ENCODE data around the gene BDH1. TPM values are rescaled to one million over a fixed set of nuclear protein-coding genes. Genes with fewer than 3 reads are reported as not detected.
"Not testable (repeated sequence)": the region's sequence is repeated elsewhere in the genome, so short reads cannot be mapped to it uniquely, and the experiment has no call there.

Gene BDH1
- total RNA-seq, 4 donors from 2014 or later = 44.4 to 60.6 (median 52.2) TPM

DNA sequence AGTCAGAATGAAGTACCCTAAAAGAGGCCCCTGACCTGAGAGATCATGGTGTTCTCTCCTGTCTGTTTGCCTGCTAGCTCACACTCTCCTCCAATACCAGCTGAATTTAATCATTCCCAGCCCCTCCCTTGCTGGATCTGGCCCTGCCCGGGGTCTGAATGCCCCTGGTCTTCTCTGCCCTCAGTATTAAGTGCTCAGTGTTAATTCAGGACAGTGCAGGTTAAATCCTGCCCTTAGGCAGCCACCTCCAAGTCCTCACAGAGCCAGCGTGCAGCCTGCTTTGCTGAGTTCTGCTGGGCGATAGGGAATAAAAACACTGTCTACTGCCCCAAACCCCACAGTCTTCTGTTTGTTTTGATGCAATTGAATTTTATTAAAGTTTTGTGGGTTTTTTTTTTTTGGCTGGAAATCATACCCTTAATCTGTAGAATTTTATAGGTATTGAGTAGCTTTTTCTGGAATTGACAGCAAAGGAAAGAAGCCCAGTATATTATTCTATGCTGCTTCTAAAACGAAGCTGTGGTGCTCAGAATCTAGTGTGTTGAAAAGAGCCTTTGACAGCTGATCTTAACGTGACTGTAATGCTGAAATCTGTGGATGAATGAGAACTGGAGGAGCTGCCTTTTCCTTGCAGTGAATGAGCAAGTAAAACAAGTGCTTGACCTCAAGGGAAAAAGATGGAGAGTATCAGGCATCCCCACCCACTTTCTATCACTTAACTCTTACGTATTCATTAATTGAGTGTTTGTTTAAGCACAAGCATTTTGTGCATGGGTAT lies 12.3 kb upstream of the BDH1 start:
- H3K36me3 ChIP-seq = no peaks in the 10 kb centered on the region
- peaks cover 0 to 16% (median 0%) of the 10 kb centered on the region in 3 donors for H3K9me3 ChIP-seq
- DNase-seq = no peak
- no peak overlapping the region for H3K27ac ChIP-seq
- peaks cover 0 to 29% (median 0%) of the 10 kb centered on the region in 4 donors for H3K27me3 ChIP-seq
- no peak overlapping the region for H3K4me3 ChIP-seq
- WGBS, 2 donors = 30 to 32% methylated on average over 6 of the region's 6 CpGs
- no peak for TF ChIP-seq POLR2A (IDR thresholded peaks at IDR 0.05)
- intact Hi-C loops (cut with DNase I) = no loop called here
- H3K4me1 ChIP-seq = no peaks in the 10 kb centered on the region

DNA sequence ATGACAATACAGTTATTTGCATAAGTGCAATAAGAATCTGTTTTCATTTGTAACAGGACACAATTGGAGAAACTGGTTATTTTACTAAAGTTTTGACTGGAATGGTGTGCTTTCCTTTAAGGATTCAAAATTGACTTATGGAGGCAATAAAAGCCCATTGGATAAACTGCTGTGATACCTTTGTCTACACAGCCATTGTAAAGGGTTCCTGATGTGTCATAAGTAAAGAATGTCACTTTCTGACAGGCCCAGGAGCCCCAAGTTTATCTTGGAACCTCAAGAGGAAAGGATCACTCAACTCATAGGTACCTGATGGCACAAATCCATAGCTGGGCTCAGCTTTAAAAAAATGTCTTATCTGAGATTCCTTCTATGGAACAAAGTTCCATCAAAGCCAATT lies 10.4 kb upstream of the BDH1 start:
- H3K4me3 ChIP-seq; H3K4me1 ChIP-seq; H3K36me3 ChIP-seq; DNase-seq; intact Hi-C loops (cut with DNase I); H3K27ac ChIP-seq: not testable (repeated sequence)
- Histone ChIP-seq H3K9me3 (peaks cover 0 to 16% (median 0%) of the 10 kb centered on the region in 3 donors), H3K27me3 (peaks cover 0 to 31% (median 0%) of the 10 kb centered on the region in 4 donors)

DNA sequence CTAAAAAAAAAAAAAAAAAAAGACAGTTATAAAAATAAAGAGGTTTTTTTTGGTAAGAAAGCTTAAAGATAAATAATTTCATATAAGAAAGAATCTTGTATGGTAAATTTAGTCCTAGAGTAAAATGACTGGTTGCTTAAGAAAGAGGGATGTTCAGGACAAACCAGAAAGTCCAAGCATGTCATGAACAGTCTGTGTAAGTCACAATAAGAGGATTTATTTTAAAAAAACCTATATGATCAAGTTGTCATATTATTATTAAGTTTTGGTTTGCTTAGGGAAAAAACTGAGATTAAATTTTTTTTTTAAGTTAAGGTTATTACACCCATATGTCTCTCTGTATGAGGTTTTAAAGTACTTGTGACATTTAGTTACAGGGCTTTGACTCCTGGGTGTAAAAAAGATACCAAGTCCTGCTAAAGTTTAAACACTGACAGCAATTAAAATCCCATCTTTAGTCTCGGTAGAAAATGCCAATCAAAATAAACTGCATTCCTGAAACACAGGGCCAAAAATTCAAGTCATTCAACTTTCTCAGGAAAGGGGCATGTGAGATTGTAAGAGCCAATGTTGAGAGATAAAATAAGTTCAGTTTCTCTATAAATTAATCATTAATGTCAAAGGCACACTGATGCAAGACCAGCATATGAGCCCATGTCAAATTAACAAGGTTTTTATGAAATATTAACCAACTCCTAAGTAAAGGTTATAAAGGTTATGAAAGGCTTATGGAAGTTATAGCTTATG lies 8.5 kb upstream of the BDH1 start:
- intact Hi-C loops (cut with DNase I) = no loop called here
- no peak for TF ChIP-seq POLR2A (IDR thresholded peaks at IDR 0.05)
- TF ChIP-seq, protein P1, sequence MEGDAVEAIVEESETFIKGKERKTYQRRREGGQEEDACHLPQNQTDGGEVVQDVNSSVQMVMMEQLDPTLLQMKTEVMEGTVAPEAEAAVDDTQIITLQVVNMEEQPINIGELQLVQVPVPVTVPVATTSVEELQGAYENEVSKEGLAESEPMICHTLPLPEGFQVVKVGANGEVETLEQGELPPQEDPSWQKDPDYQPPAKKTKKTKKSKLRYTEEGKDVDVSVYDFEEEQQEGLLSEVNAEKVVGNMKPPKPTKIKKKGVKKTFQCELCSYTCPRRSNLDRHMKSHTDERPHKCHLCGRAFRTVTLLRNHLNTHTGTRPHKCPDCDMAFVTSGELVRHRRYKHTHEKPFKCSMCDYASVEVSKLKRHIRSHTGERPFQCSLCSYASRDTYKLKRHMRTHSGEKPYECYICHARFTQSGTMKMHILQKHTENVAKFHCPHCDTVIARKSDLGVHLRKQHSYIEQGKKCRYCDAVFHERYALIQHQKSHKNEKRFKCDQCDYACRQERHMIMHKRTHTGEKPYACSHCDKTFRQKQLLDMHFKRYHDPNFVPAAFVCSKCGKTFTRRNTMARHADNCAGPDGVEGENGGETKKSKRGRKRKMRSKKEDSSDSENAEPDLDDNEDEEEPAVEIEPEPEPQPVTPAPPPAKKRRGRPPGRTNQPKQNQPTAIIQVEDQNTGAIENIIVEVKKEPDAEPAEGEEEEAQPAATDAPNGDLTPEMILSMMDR (IDR thresholded peaks at IDR 0.05) = no peak
- Histone ChIP-seq H3K27me3 (peaks cover 0 to 40% (median 0%) of the 10 kb centered on the region in 4 donors), H3K4me3 (no peak overlapping the region), H3K36me3 (no peaks in the 10 kb centered on the region), H3K27ac (no peak overlapping the region), H3K9me3 (peaks cover 0 to 16% (median 0%) of the 10 kb centered on the region in 3 donors), H3K4me1 (no peaks in the 10 kb centered on the region)
- WGBS, 2 donors = 50 to 63% methylated on average over 1 of the region's 1 CpG
- DNase-seq = no peak

DNA sequence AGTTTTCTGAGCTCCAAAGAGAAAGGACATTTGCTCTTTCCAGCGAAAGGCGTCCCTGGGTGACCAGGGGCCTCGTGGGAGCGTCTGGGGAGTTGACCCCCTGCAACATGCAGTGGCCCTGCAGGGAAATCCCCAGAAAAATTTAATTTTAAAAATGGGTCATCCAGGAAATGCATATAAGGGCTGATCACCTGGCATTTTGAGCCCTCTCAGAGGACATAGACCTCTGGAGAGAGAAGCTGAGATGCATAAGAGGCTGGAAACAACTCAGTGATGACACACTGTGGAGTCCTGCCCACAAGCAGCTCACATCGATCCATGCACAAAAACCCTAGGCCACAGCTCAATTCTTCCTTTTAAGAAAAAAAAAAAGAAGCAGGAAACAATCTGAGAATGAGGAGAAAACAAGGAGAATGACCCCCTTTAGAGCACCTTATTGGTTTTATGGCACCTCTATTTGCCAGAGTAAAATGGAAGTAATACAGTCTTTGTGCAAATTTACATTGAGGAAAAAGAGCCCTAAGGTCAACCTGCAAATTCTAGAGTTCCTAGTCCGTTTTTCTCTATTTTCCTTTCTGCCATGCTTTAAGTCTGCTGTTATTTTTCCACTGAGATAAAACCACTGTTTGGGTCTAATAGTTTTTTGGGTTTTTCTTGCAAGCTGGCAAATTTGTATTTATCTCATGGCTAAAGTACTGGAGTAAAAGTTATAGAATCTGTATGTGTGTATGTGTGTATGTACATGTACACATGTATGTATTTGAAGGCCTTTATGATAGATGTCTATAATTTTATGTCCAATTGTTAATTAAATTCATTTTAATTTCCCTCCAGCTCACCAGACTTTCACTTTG lies 6.9 kb upstream of the BDH1 start:
- Histone ChIP-seq H3K4me1 (no peaks in the 10 kb centered on the region), H3K9me3 (peaks cover 0 to 16% (median 0%) of the 10 kb centered on the region in 3 donors), H3K27me3 (peaks cover 0 to 42% (median 0%) of the 10 kb centered on the region in 4 donors), H3K4me3 (no peak overlapping the region), H3K36me3 (no peaks in the 10 kb centered on the region), H3K27ac (no peak overlapping the region)
- intact Hi-C loops (cut with DNase I) = no loop called here
- DNase-seq = no peak
- 73 to 78% methylated on average over 6 of the region's 6 CpGs for WGBS, 2 donors
- TF ChIP-seq, protein P1 (IDR thresholded peaks at IDR 0.05) = no peak
- no peak for TF ChIP-seq POLR2A (IDR thresholded peaks at IDR 0.05)

DNA sequence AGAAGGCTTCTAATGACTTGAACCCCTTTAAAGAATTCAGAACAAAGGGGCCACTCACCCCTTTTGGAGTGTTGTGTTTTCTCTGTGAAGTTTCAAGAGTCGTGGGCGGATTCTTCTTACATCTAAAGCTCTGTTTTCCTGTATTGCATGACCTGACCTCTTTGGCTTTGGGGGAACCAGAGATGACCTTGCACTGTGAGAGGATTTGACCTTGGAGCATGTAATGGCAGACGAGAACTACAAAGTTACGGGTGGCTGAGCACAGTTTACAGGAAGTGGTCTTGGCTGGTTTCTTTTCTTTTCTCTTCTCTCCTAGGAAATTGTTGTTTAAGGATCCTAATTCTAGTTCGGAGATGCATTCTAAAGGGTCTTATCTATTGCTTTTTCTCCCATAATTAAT lies 6.2 kb upstream of the BDH1 start:
- Histone ChIP-seq H3K4me1 (no peaks in the 10 kb centered on the region), H3K27ac (no peak overlapping the region), H3K9me3 (peaks cover 0 to 16% (median 0%) of the 10 kb centered on the region in 3 donors), H3K4me3 (no peak overlapping the region), H3K27me3 (peaks cover 0 to 40% (median 0%) of the 10 kb centered on the region in 4 donors), H3K36me3 (no peaks in the 10 kb centered on the region)
- WGBS, 2 donors = 64 to 79% methylated on average over 5 of the region's 5 CpGs
- intact Hi-C loops (cut with DNase I) = no loop called here
- no peak for TF ChIP-seq POLR2A (IDR thresholded peaks at IDR 0.05)
- TF ChIP-seq, protein P1 (IDR thresholded peaks at IDR 0.05) = no peak
- DNase-seq = no peak

All from esophagus squamous epithelium (tissue), 5 donors.